Measurements from ENCODE around the gene SRSF4. TPM values are rescaled to one million over a fixed set of nuclear protein-coding genes. Genes with fewer than 3 reads are reported as not detected.
"Not testable (repeated sequence)": the region's sequence is repeated elsewhere in the genome, so short reads cannot be mapped to it uniquely, and the experiment has no call there.

The SRSF4 gene
- total RNA-seq, 1 experiment from 2014 or later: 69.0 TPM

GRCh38 chr1:29222686-29223085 lies 41.0 kb upstream of the SRSF4 start:
- intact Hi-C loops (cut with micrococcal nuclease): no loop called here
- H3K4me3 ChIP-seq (replicated peaks in 1 of 2; ENCODE audit: low read depth in 1 of 2, low read length in 2 of 2): no peak overlapping the region
- H3K9ac ChIP-seq (ENCODE audit: low read length): no peak overlapping the region
- H3K36me3 ChIP-seq (ENCODE audit: control insufficient read depth in 1 of 2, insufficient read depth in 2 of 2, low read length in 2 of 2): peaks cover 0 to 23% of the 10 kb centered on the region in 2 experiments; a peak in 1 of 4 replicates
- H3K9me2 ChIP-seq (ENCODE audit: insufficient read depth): no peaks in the 10 kb centered on the region
- peaks cover 1 to 4% of the 10 kb centered on the region in 2 experiments; a peak in 2 of 4 replicates for H3K4me1 ChIP-seq (ENCODE audit: control insufficient read depth in 1 of 2, insufficient read depth in 2 of 2, low read length in 2 of 2)
- ChIA-PET POLR2A (no interaction called here), RAD21 (ENCODE audit: low non-redundant PET in 1 of 2, low total read pairs in 2 of 2, uncharacterized antibody in 2 of 2, unreplicated experiment in 2 of 2) (no interaction called here), CTCF (no interaction called here)
- H4K20me1 ChIP-seq (ENCODE audit: insufficient read depth): no peaks in the 10 kb centered on the region
- BruUV-seq (replicated peaks): no TSS peak
- no peak overlapping the region for H3K27ac ChIP-seq (ENCODE audit: low read depth, low read length)
- H3K27me3 ChIP-seq (ENCODE audit: insufficient read depth, low read length): no peaks in the 10 kb centered on the region
- peaks cover 56% of the 10 kb centered on the region for H3K79me2 ChIP-seq (ENCODE audit: insufficient read depth, low read length)
- DNase-seq (ENCODE audit: low read depth, low spot score): no peak
- TF ChIP-seq, protein P1, sequence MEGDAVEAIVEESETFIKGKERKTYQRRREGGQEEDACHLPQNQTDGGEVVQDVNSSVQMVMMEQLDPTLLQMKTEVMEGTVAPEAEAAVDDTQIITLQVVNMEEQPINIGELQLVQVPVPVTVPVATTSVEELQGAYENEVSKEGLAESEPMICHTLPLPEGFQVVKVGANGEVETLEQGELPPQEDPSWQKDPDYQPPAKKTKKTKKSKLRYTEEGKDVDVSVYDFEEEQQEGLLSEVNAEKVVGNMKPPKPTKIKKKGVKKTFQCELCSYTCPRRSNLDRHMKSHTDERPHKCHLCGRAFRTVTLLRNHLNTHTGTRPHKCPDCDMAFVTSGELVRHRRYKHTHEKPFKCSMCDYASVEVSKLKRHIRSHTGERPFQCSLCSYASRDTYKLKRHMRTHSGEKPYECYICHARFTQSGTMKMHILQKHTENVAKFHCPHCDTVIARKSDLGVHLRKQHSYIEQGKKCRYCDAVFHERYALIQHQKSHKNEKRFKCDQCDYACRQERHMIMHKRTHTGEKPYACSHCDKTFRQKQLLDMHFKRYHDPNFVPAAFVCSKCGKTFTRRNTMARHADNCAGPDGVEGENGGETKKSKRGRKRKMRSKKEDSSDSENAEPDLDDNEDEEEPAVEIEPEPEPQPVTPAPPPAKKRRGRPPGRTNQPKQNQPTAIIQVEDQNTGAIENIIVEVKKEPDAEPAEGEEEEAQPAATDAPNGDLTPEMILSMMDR (IDR thresholded peaks at IDR 0.05 in 2 of 3, conservative IDR thresholded peaks at IDR 0.05 in 1 of 3; ENCODE audit: borderline replicate concordance in 1 of 3, insufficient read depth in 1 of 3, low read depth in 2 of 3, low read length in 2 of 3): no peak
- no peak for TF ChIP-seq CBX3 (IDR thresholded peaks at IDR 0.05; ENCODE audit: low read depth)
- ATAC-seq: no peak
- H2AFZ ChIP-seq (ENCODE audit: low read depth, low read length, poor library complexity, severe bottlenecking): no peak overlapping the region
- no peaks in the 10 kb centered on the region for H3K9me3 ChIP-seq (ENCODE audit: control insufficient read depth in 1 of 2, insufficient read depth in 1 of 2, low read depth in 1 of 2, low read length in 2 of 2)
- H3K4me2 ChIP-seq (ENCODE audit: low read length): no peak overlapping the region

- H4K20me1 ChIP-seq (ENCODE audit: insufficient read depth); H3K27me3 ChIP-seq (ENCODE audit: insufficient read depth, low read length); H3K4me1 ChIP-seq (ENCODE audit: control insufficient read depth in 1 of 2, insufficient read depth in 2 of 2, low read length in 2 of 2); CTCF ChIA-PET; intact Hi-C loops (cut with micrococcal nuclease); H3K4me3 ChIP-seq (replicated peaks in 1 of 2; ENCODE audit: low read depth in 1 of 2, low read length in 2 of 2); H3K9ac ChIP-seq (ENCODE audit: low read length); BruUV-seq (replicated peaks); H3K4me2 ChIP-seq (ENCODE audit: low read length); RAD21 ChIA-PET (ENCODE audit: low non-redundant PET in 1 of 2, low total read pairs in 2 of 2, uncharacterized antibody in 2 of 2, unreplicated experiment in 2 of 2); H2AFZ ChIP-seq (ENCODE audit: low read depth, low read length, poor library complexity, severe bottlenecking); H3K27ac ChIP-seq (ENCODE audit: low read depth, low read length); ATAC-seq; DNase-seq (ENCODE audit: low read depth, low spot score); H3K9me2 ChIP-seq (ENCODE audit: insufficient read depth); H3K9me3 ChIP-seq (ENCODE audit: control insufficient read depth in 1 of 2, insufficient read depth in 1 of 2, low read depth in 1 of 2, low read length in 2 of 2): not testable (repeated sequence)
- Histone ChIP-seq H3K79me2 (ENCODE audit: insufficient read depth, low read length) (peaks cover 52% of the 10 kb centered on the region), H3K36me3 (ENCODE audit: control insufficient read depth in 1 of 2, insufficient read depth in 2 of 2, low read length in 2 of 2) (peaks cover 0 to 27% of the 10 kb centered on the region in 2 experiments; a peak in 1 of 4 replicates)
- POLR2A ChIA-PET: interaction anchor here (1.2 kb wide), 1 partner anchor 8 kb away, joined by 4 read pairs; the partner anchor contains the start of gene MECR
Observed at GRCh38 chr1:29222260-29222659, 40.6 kb upstream of the SRSF4 start.

All from HCT116 (cell line).